Stimulated activated CD8-positive, alpha-beta memory T cell treated with anti-CD3 and anti-CD28 coated beads, Interleukin-7, amount 100 ng/mL, for 48 hours (primary cell): ENCODE results near the gene TCERG1.
A peak's percentile ranks its signal among the peaks of the same experiment; 100 is the strongest.

Experiments used
- DNase-seq, 2 donors: peaks; one replicate each; pipeline ENCODE4 v3.0.0-alpha.2; 2020; ENCODE audit warnings: low read depth in 1 of 2; ENCODE audit errors: extremely low read depth in 1 of 2

Gene TCERG1

DNA sequence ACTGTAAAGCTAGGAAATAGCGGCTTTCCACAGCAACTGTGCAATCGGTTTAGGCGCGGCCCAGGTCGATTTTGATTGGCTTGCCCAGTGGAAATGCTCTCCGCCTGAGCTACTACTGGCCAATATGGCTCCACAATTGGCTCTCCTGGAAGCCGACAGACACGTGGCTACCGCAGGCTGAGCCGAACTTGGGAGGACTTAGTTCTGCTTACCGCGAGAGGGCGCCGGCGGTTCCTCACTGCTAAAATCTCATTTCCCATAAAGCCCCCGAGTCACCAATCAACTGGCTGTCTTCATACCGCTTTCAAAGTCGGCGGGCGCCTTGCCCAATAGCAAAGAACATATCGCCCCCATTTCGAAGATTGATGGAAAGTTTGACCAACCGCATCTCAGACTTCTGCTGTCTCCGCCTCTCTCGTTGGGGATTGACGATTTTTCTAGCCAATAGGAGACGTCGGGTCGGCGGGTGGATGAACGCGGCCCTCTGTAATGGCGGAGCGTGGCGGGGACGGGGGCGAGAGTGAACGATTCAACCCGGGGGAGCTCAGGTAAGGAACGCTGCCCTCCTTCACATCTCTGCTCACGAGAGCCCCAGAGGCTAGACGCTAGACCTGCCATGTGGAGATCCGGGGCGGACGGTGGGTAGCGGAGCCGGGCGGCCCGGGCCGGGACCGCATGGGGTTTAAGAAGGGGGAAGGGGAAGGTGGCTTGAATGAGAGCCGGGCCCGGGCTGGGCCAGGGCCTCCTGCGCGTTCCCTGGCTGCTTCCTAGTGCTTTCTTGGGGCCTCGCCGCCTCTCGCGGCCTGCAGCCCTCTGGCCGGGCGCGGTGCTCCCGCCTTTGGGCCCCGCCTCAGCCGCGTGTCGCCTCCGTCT is at the start of gene TCERG1:
TSS of gene TCERG1 (plus strand) at position 473 of the 873 bp plus-strand sequence. CDS start at position 490, 17 bp downstream.
- peak; percentile 88 to 98 for DNase-seq

DNA sequence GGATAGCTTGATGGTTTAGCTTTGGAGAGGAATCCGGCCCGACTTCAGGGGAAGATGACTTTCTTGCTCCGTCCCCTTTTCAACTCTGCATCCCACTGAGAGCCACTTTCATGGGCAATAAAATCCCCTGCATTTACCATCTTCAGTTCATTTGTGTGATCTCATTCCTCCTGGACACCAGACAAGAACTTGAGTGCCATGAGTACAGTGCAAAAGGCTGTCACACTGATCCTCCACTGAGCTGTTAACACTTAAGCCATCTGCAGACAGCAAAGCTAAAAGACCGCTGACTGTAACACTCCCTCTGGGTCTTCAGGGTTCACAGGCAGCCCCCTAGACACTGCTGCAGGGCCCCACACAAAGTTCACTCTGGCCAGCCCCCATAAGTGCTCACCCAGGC is 48.3 kb upstream of the TCERG1 start:
- no peak for DNase-seq

- DNase-seq, result no peak
Observed at GRCh38 chr5:146399481-146399880, 47.7 kb upstream of the TCERG1 start.

GRCh38 chr5:146400201-146400600 is 46.9 kb upstream of the TCERG1 start:
- no peak for DNase-seq

GRCh38 chr5:146401021-146401420 is 46.1 kb upstream of the TCERG1 start:
- DNase-seq, result no peak

DNA sequence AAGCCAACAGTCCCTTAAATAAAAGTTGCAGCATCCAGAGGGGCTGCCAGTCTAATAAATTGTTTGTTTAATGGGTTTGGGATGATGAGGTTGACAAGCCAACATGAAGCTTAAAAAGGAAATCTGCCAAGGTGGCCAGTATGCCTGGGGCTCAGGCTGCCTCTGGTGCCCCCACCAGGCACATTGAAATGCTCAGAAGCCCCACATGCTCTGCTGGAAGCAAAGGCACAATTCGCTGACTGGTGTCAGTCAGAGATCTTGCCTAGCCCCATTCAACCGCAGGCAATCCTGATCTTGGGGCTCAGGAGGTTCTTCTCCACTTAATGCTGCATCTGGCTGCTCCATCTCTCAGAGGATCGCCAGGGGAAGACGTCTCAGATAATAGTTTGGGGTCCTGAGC is 44.2 kb upstream of the TCERG1 start:
- DNase-seq, result no peak

DNA sequence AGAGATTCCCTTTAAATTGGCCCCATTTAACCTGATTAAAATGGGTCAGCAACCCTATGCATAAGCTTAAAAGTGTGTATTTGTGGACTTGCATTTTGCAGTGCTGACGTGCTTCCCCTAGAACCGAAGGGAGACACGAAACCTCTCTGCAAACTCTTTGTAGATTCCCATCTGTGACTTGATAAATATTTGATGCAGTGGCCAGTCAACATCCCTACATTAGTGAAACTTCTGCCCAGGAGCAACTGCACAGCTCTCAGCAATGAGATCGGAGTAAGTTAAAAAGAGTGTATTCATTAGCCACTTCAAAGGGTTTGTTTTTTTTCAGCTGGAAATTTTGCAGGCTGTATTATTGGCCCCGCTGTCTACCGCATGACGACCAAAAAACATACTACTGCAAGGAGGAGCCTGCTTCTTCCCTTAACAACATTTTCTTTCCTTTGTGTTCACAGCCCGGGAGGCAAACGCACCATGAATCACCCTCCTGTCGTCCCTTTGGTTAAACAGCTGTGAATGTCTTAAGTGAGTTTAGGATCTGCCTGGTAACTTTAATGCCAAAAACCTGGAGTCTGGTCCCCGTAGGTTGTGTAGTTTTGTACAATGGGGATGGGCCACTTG is 38.0 kb upstream of the TCERG1 start:
- no peak for DNase-seq

DNA sequence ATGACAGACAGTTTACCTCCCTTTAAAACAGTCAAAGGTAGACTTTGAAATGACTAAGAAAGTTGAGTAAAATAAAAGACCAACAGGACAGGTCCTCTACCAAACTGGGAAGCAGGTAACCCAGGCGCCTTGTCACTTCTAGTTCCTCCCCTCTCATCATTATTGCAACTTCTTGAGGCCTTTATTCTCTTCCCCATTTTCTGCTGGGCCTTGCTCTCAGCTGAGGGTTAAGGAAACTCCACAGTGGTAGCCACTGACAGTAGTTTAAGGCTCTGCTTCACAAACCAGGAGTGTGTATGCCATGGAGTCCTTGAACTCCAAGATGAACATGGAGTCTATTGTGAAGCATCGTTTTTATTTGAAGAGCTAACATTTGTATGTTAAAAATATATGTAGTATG is 36.9 kb upstream of the TCERG1 start:
- no peak for DNase-seq

GRCh38 chr5:146419696-146420095 is 27.4 kb upstream of the TCERG1 start:
- no peak for DNase-seq

GRCh38 chr5:146425023-146425422 is 22.1 kb upstream of the TCERG1 start:
- no peak for DNase-seq

DNA sequence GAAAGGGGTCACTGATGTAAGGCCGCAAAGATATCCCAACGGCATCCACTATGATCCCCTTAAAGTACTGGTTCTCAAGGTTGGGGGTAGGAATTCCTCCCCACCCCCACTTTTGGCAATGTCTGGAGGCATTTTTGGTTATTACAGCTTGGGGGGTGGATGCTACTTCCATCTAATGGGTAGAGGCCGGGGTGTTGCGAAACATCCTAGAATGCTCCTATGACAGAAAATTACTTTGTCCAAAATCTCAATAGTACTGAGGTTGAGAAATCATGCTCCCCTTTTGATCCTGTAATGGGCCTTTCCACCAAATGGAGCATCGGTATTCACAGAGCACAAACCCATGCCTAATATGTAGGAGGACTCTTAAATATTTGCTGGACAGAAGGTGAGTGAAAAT is 20.8 kb upstream of the TCERG1 start:
- DNase-seq, result no peak

GRCh38 chr5:146426853-146427618 is 20.1 kb upstream of the TCERG1 start:
- DNase-seq, result no peak

- no peak for DNase-seq
Observed at GRCh38 chr5:146427619-146427997, 19.5 kb upstream of the TCERG1 start.

DNA sequence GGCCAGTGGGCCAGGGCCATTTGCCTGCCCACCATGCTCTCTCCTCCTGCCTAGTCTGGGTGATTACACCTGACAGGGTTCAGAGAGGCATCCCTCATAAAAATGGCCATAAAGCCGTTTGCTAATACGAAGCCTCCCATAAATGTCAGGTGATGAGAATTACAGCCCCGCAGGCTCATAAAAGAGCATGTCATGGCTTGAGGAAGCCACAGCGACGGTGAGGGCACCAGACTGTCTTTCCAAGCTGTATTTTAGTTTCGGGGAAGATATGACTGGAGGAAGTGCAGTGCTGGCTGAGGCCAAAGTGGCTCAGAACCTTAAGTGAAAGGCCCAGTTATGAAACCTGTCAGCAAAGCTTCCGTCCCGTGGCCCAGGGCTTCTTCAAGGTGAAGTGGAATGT is 18.5 kb upstream of the TCERG1 start:
- no peak for DNase-seq

DNA sequence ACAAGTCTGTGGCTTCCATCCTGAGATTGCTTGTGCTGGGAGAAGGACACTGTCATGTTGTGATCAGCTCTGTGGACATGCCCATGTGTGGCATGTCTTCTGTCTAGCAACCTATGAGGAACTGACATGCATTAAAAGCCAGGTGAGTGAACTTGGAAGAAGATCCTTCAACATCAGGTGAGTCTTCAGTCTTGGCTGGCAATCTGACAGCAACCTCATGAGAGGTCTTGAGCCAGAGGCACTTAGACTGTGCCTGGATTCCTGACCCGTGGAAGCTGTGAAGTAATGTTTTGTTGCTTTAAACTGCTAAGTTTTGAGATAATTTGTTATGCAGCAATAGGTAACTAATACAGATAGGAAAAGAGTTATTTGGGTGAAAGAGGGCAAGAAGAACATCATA is 6.8 kb upstream of the TCERG1 start:
- DNase-seq, result no peak

GRCh38 chr5:146440870-146441495 is 6.2 kb upstream of the TCERG1 start:
- DNase-seq, result no peak

DNA sequence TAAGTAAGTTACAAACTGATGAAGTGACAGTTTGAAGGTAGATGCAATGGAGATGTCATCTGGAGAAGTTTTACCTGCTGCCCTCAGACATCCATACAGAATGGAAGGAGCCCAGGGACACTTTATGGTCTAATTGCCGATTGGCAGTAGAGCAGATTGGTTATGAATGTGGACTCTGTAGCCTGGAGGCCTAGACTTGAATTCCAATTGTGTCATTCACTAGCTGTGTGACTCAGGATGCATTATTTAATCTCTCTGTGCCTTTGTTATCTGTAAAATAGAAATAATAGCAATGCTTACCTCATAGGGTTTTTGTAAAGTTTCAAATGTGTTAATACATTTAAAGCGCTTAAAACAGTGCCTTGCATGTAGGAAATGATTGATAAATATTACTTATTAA is 5.2 kb upstream of the TCERG1 start:
- DNase-seq, result no peak

DNA sequence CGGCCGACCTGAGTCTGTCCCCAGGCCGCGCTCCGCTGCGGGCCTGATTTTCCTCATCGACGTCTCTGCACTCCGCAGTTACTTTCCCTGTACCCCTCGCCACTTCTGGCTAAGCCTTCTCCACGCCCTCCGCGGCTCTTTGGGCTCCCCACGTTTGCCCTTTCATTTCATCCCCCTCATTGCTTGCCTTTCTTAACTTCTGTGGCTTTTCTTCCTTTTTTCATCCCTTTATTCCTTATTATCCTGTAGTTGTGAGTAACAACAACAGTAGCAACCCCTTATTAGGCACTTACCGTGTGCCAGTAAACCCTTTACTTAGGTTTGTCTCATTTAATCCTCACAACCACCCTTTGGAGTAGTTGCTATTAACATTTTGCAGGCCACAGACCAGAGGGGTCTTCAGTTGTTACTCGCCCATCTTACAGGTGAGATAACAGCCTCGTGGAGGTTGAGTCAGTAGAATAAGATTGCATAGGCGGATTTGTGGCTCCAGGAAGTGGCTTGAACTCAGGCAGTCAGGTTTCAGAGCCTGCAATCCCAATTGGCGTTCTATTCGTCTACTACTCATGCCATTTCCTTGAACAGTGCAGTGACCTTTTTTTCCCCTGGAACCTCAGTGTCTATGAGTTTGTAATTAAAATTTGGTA is 724 bp downstream of the TCERG1 start:
- DNase-seq, result peak in 1 of 2 donors; percentile 20

DNA sequence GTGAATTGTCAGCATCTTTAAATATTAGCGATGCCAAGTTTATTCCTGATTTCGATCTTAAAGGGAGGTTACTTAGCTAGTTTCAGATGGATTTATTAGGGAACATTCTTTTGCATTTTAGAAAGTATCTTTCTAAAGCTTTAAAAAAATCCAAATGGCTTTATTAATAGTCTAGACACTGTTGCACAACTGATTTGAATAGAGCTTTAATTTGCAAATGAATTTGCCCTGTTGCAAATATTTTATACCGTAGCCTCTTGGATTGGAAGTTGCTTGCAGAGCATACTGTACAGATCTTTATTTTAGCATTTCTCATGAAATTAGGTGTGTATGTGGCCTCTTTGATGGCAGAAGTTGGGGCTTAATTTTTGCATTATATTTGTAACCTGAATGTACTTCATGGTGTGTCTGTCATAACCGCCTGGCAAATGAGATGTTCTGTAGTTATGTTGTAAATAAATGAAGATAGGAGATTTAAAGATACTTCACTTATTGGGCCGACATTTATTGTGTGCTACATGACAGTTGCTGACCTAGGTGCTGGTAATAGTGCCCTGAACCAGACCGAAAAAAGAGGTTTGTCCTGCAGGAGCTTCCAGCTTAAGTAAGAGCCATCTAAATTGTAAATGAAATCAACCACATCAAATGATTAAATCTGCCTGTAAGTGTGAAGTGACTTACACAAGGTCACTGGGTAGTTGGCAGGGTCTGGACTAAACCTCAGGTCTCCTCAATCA is 1.8 kb downstream of the TCERG1 start:
- DNase-seq, result no peak

DNA sequence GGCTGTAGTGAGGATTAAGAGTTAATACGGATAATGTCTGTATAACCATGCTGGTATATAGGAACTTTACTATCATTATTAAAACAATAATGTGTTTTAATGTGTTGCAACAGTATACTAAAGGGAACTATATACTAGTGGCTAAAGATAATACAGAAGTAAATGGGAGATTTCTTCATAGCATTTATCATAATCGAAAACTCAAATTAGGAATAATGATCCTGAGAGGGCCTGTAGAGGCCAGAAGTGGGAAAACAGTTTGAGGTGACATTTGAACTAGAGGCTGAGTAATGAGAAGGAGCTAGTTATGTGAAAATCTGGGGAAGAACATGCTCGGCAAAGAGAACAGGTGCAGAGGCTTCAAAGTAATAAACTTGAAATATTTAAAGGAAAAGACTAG is 2.9 kb downstream of the TCERG1 start:
- no peak for DNase-seq
